HG03469 (cell line): ENCODE data around the gene USP24.

Experiments used
- ATAC-seq: cut with Tn5 transposase; IDR thresholded peaks from one replicate; pipeline ENCODE4 v1.9.1; 2021; ENCODE audit warnings: mild to moderate bottlenecking, moderate library complexity, moderate number of reproducible peaks; ENCODE audit not compliant: unreplicated experiment

Gene USP24

DNA sequence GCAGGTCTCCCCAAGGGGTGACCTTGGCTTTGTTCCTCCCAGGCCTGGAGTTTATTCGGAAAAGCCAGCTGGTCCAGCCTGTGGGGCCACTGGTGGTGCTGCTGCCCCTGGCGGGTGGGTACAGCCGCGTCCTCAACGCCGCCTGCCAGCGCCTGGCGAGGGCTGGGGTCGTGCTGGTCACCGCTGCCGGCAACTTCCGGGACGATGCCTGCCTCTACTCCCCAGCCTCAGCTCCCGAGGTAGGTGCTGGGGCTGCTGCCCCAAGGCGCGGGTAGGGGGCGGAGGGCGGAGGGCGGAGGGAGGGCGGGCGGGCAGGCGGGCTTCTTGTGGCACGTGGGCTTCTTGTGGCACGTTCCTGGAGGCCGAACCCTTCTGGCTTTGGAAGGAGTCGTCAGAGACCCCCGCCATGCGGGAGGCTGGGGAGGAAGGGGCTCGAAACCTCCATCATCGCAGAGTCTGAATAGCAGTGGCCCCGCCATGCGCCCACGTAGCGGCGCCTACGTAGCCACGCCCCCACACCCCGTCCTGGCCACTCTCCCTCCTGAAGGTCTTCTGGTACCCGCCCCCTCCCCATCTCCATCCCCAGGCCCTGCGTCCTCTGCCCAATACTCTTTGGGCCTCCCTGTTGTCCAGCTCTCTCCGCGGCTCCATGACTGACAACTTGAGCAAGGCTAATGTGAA is 159.1 kb downstream of the USP24 start:
- ATAC-seq, result no peak

- ATAC-seq, result no peak
Observed at GRCh38 chr1:55055084-55055882, 159.9 kb downstream of the USP24 start.

GRCh38 chr1:55054396-55054795 is 160.8 kb downstream of the USP24 start:
- no peak for ATAC-seq

DNA sequence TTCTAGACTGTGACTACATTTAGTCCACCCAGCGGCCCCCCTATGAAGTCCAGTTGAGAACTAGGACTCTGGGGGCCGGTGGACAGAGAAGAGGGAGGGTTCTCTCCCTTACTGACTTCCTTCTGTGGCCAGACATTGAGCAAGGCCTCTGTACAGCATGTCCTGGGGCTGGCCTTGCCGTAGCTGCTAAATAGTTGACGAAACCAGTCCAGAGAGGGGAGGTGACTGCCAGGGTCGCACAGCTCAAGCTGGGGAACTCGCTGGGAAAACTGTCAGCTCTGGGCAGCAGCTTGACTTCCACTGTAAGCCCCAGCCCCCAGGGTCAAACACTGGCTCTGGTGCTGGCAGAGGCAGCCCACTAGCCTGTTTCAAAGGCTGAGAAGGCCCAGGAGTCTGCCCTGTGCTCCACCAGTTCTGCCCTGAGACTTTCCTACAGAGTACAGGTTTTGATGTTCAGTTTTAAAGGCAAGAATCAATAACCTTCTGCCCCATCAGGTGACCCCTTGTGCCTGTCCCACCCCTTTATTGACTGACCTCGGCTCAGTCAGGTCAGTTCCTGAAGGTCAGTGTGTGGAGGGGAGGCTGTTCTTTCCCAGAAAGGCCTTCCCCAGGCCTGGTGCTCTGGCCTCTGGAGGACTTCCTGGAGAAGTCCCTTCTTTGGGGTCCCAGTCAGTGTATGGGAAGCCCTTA is 161.8 kb downstream of the USP24 start:
- no peak for ATAC-seq

DNA sequence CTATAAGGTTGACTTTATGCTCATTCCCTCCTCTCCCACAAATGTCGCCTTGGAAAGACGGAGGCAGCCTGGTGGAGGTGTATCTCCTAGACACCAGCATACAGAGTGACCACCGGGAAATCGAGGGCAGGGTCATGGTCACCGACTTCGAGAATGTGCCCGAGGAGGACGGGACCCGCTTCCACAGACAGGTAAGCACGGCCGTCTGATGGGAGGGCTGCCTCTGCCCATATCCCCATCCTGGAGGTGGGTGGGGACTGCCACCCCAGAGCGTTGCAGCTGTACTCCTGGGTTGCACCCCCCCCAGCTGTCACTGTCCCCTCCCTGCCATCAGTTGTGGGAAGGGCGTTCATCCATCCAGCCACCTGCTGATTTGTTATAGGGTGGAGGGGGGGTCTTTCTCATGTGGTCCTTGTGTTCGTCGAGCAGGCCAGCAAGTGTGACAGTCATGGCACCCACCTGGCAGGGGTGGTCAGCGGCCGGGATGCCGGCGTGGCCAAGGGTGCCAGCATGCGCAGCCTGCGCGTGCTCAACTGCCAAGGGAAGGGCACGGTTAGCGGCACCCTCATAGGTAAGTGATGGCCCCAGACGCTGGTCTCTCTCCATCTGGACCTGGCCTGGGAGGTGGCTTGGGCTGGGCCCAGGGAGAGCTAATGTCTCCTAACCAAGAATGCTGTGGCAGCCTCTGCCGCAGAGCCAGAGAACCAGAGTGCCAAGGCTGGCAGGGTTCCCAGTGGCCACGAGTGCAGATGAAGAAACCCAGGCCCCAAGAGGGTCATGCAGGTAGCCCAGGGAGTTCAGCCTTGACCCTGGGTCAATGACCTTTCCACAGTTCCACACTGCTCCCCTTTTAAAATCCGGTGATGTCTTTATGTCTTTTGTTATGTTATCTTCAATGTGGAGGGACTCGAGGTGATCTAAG is 162.7 kb downstream of the USP24 start:
- no peak for ATAC-seq

DNA sequence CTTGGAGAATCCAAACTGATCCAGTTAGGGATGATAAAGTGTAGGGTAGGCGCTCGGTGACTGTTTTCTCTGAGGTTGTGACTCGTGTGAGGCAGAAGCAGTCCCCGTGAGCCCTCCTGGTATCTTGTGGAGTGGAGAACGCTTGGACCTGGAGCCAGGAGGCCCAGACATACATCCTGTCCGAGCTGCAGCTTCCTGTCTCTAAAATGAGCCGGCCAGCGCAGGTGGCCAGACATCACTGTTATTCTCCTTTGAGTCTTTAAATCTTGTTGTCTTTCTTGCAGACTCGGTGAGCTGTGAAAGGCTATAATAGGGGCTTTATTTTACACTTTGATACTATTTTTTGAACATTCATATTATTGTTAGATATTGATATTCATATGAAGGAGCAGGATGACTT is 163.5 kb downstream of the USP24 start:
- ATAC-seq, result no peak

DNA sequence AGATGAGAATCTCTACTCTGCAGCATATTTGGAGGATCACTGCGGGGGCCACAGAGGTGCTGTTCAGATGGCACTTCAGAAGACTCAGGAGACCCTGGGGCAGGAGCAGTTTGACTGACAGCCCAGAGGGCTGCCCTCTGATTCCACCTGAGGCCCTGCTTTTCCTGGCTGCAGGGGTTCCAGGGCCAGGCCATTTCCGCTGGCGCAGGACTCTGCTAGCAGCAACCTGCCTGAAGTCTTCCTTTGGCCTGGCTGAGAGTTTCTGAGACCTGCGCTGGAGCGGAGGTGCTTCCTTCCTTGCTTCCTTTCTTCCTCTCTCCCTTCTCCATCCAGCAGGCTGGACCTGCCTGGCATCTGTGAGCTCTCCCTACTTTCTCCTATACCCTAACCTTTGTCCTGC is 164.0 kb downstream of the USP24 start:
- ATAC-seq, result no peak

DNA sequence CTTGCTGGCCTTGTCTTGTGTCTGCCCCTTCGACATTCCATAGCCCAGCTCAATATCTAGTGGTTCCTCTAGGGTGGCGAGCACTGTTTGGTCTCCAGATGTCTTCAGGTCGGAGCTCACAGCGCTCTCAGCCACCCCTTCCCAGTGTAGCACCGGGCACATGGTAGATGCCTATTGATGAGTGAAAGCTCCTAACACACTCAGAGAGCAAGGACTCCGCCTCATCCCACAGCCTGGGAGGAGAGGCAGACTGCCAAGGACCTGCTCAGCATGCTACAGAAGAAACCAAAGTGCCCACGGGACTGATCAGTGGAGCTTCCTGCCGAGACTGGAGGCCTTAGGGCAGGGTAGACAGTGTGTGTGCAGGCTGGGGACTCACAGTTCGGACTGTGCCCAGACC is 164.9 kb downstream of the USP24 start:
- ATAC-seq, result no peak

- ATAC-seq, result no peak
Observed at GRCh38 chr1:55049914-55050278, 165.3 kb downstream of the USP24 start.

DNA sequence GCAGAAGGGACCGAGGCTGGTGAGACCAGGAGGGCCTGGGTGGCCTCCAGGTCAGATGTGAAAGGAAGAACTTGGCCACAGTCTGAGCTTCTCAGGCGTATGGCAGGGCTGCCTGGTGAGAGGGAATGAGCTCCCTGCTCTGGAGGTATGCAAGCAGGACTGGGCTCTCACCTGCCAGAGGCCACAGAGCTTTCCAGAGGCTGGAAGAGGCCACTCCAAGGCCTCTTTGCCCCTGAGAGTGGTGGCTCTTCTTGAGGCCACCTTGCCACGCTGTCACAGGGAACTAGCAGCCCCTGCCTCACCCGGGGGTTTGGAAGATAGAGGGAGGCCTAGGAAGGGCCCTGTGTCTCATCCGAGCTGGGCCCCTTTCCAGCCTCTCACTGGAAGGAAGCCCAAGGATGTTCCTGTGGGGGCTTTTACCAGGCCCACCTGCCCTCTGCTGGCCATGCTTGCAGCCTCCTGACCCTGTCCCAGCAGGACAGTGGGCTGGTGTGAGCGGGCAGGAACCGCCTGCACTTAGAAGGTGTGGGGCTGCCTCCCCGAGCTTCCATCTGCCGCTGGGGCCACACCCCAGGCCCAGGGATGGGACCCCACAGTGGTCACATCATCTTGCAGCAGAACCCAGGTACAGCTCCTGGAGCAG is 165.8 kb downstream of the USP24 start:
- ATAC-seq, result no peak

DNA sequence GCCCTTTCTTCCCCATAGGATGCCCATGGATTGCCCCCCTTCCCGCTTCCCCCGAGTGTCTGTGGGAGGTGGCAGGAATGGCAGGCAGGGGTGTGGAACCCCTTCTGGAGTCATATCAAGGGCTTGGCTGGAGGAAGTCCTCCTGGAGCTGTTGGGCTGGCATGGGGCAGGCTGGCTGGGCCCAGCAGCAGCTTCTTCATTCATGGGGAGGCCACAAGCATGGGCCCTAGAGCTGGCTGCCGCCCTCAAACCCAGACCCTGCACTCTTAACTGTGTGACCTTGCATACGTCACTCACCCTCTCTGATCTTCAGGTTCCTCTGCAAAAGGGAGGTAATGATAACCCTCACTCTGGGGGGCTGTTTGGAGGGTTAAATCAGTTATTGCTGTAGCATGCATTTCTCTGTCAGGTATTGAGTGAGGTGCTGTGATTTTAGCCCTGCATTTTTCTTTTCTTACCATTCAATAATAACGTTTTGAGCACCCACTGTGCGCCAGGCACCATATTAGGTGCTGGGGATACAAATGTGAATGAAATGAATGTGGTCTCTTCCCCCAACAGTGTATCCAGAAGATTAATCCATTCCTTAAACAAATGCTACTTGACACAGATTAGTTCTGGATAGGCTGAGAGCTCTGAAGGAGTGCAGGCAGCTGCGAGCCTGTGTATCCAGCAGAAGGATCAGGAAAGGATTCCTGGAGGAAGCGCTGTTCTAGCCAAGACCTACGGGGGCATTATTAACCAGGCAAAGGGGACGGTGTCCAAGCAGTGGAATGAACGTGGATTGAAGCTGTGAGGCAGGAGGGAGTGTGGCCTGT is 166.5 kb downstream of the USP24 start:
- ATAC-seq, result no peak

DNA sequence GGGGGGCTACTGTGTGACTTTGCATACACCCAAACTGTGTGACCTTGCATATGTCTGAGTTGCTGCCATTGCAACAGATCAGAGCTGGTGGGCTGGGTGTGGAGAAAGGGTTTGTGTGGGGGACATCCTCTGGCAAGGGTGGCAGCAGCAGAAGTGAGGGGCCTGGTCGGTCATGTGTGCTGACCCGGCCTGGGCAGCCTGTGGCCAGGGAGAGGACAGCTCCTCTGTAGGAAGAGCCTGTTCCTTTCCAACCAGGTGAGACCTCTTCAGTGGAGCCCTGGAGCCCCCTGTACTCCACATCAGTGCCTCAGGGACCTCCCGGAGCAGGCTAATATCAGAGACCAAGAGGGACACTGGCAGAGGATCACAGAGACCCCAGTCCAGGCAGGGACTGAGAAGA is 167.6 kb downstream of the USP24 start:
- no peak for ATAC-seq

GRCh38 chr1:55046871-55047270 is 168.3 kb downstream of the USP24 start:
- ATAC-seq, result no peak

DNA sequence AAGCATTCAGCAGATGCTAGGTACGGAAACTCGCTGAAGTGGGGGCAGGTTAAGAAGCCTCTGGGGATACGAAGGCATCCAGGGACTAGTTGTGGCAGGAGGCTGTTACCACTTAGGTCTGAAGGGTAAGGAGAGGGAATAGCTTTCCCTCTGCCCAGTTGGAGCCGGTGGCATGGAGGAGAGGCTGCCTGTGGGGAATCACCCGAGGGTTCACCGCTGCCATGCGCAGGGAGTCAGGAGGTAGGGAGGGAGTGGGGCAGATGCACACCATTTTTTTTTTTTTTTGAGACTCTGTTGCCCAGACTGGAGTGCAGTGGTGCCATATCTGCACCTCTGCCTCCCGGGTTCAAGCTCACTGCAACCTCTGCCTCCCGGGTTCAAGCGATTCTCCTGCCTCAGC is 169.7 kb downstream of the USP24 start:
- ATAC-seq, result no peak

DNA sequence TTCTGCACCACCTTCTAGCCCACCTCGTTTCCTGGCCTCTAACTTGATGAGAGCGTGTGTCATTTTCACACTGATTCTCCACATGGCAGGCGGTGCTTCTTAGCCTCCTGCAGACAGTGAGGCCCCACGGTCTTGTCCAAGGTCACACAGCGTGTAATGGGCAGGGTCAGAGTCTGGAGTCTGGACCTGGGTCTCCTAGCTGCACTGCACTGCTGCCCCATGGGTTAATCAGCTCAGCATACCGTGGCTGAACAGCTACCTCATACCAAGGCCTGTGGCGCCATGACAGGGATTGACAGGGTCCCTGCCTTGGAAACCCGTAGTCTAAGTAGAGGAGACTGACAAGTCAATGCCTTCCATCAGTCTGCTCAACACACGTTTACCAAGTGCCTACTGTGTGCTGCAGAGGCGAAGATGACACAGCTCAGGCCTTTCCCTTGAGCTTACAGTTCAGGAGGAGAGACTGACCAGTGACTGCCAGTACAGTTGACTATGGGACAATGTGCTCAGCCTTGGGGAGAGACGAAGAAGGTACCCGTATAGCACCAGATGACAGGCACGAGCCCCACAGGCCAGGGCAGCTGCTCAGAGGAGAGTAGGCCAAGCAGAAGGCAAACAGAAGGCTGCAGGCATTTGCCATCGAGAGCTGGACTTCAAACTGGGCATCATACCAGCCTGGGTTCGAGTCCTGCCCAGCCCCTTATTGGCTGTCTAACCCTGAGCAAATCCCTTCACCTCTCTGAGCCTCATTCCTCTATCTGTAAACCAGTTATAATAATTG is 170.4 kb downstream of the USP24 start:
- ATAC-seq, result no peak

GRCh38 chr1:55043726-55044125 is 171.4 kb downstream of the USP24 start:
- no peak for ATAC-seq

GRCh38 chr1:55043011-55043410 is 172.2 kb downstream of the USP24 start:
- ATAC-seq, result no peak

DNA sequence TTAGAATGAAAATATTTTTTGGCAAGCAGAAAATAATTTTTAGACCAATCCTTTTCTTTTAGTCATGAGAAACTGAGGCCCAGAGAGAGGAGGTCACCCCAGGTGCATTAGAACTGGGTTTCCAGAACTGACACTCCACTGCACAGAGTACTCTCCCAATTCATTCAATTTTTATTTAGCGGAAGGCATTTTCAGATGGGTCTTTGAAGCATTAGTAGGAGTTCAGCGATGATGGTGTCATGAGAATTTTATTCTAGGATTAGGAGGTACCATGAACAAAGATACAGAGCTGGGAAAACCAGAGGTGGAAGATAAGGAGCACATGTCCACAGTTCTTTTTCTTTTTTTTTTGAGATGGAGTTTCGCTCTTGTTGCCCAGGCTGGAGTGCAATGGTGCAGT is 173.6 kb downstream of the USP24 start:
- no peak for ATAC-seq
